Measurements from ENCODE around the gene VSTM5. TPM values are rescaled to one million over a fixed set of nuclear protein-coding genes. Genes with fewer than 3 reads are reported as not detected.

The VSTM5 gene
- total RNA-seq, 1 donor from 2014 or later = not detected

- intact Hi-C loops (cut with DNase I) = no loop called here
- Histone ChIP-seq H3K9me3 (no peaks in the 10 kb centered on the region), H3K4me1 (no peaks in the 10 kb centered on the region), H3K27ac (no peak overlapping the region), H3K4me3 (no peak overlapping the region), H3K27me3 (no peaks in the 10 kb centered on the region), H3K36me3 (peaks cover 82% of the 10 kb centered on the region)
- DNase-seq (no peak), ATAC-seq (no peak)
- no peak for TF ChIP-seq CTCF (IDR thresholded peaks at IDR 0.05)
These were observed 36.4 kb downstream of the VSTM5 start for GRCh38 chr11:93813974-93814373.

GRCh38 chr11:93807980-93808379 lies 42.4 kb downstream of the VSTM5 start:
- ATAC-seq = no peak
- no peak for TF ChIP-seq CTCF (IDR thresholded peaks at IDR 0.05)
- H3K36me3 ChIP-seq = peaks cover 100% of the 10 kb centered on the region
- H3K9me3 ChIP-seq = no peaks in the 10 kb centered on the region
- intact Hi-C loops (cut with DNase I) = no loop called here
- no peak overlapping the region for H3K27ac ChIP-seq
- DNase-seq = no peak
- H3K4me3 ChIP-seq = no peak overlapping the region
- H3K27me3 ChIP-seq = no peaks in the 10 kb centered on the region
- H3K4me1 ChIP-seq = no peaks in the 10 kb centered on the region

- Histone ChIP-seq H3K9me3 (no peaks in the 10 kb centered on the region), H3K4me3 (no peak overlapping the region), H3K27me3 (no peaks in the 10 kb centered on the region), H3K4me1 (no peaks in the 10 kb centered on the region), H3K36me3 (peaks cover 100% of the 10 kb centered on the region), H3K27ac (no peak overlapping the region)
- intact Hi-C loops (cut with DNase I) = no loop called here
- no peak for TF ChIP-seq CTCF (IDR thresholded peaks at IDR 0.05)
- ATAC-seq = no peak
- no peak for DNase-seq
These were observed 45.5 kb downstream of the VSTM5 start for GRCh38 chr11:93804879-93805278.

- H3K9me3 ChIP-seq = no peaks in the 10 kb centered on the region
- no peak for TF ChIP-seq CTCF (IDR thresholded peaks at IDR 0.05)
- H3K27me3 ChIP-seq = no peaks in the 10 kb centered on the region
- H3K27ac ChIP-seq = no peak overlapping the region
- DNase-seq = no peak
- H3K4me3 ChIP-seq = no peak overlapping the region
- no peaks in the 10 kb centered on the region for H3K4me1 ChIP-seq
- H3K36me3 ChIP-seq = peaks cover 100% of the 10 kb centered on the region
- intact Hi-C loops (cut with DNase I) = no loop called here
- no peak for ATAC-seq
These were observed 49.1 kb downstream of the VSTM5 start for GRCh38 chr11:93801366-93801765.

- Histone ChIP-seq H3K4me3 (no peak overlapping the region), H3K9me3 (no peaks in the 10 kb centered on the region), H3K4me1 (no peaks in the 10 kb centered on the region), H3K27ac (no peak overlapping the region), H3K36me3 (peaks cover 100% of the 10 kb centered on the region), H3K27me3 (no peaks in the 10 kb centered on the region)
- intact Hi-C loops (cut with DNase I) = no loop called here
- ATAC-seq (no peak), DNase-seq (no peak)
- no peak for TF ChIP-seq CTCF (IDR thresholded peaks at IDR 0.05)
These were observed 53.8 kb downstream of the VSTM5 start for GRCh38 chr11:93796441-93797231.
